ENCODE data around the gene CFAP410. TPM values are rescaled to one million over a fixed set of nuclear protein-coding genes. Genes with fewer than 3 reads are reported as not detected.

Gene CFAP410
- total and polyA plus RNA-seq, 2 of the 4 experiments (the other 2 are of a cell fraction) = 3.8 to 10.3 TPM

DNA sequence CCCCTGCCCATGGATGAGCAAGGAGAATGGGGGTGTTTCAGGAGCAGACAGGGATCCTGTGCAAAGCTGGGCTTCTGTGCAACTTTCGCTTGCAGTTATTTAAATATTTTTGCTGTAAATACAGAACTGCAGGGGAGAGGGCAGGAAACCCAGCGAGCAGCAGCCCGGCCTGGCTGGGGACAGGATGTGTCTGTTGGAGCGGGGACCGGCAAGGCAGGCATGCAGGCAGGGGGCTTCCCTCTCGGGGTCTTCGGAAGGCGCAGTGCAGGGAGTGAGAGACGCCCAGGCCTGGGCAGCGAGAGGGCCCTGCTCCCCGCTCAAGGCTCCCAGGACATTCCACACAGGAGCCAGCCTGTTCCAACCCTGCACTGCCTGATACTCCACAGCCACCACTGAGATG lies 55.2 kb downstream of the CFAP410 start:
- no TSS peak for BruUV-seq (replicated peaks)
- no peaks in the 10 kb centered on the region for H3K9me3 ChIP-seq (ENCODE audit: control insufficient read depth, insufficient read depth, low read length)
- H2AK5ac ChIP-seq (ENCODE audit: low read depth, low read length) = no peak overlapping the region
- H3K27ac ChIP-seq (ENCODE audit: insufficient read depth, low read length) = no peak overlapping the region
- no peak overlapping the region for H3K9ac ChIP-seq (ENCODE audit: low read depth, low read length)
- peaks cover 36% of the 10 kb centered on the region for H3K27me3 ChIP-seq (ENCODE audit: control insufficient read depth, insufficient read depth, low read length)
- no peak overlapping the region for H4K91ac ChIP-seq (ENCODE audit: insufficient read depth, low read depth, low read length)
- POLR2A ChIA-PET (ENCODE audit: unreplicated experiment) = no interaction called here
- 50% methylated on average over 4 of the region's 11 CpGs; no CpG with 5 or more reads in 1 of the 2 experiments for WGBS, 2 experiments (ENCODE audit: extremely low coverage in 2 of 2, insufficient read length in 1 of 2)
- CTCF ChIA-PET = no interaction called here
- H4K20me1 ChIP-seq (ENCODE audit: insufficient read depth, low read length) = no peaks in the 10 kb centered on the region
- H3K23ac ChIP-seq (ENCODE audit: low read depth, low read length) = no peak overlapping the region
- no peaks in the 10 kb centered on the region for H3K79me1 ChIP-seq (ENCODE audit: low read depth in 1 of 2, low read length in 2 of 2)
- H3K4me2 ChIP-seq (ENCODE audit: low read depth, low read length) = no peak overlapping the region
- H3K36me3 ChIP-seq (ENCODE audit: control insufficient read depth, insufficient read depth, low read length) = no peaks in the 10 kb centered on the region
- no peak overlapping the region for H2BK5ac ChIP-seq (ENCODE audit: low read depth, low read length, poor library complexity, severe bottlenecking)
- ATAC-seq (ENCODE audit: low read depth) (no peak), DNase-seq (no peak)
- H3K9me1 ChIP-seq (ENCODE audit: insufficient read depth, low read length) = no peaks in the 10 kb centered on the region
- H2AFZ ChIP-seq (replicated peaks; ENCODE audit: low read length, poor library complexity) = no peak overlapping the region
- no peak overlapping the region for H3K18ac ChIP-seq (ENCODE audit: low read depth, low read length)
- no peak overlapping the region for H3K14ac ChIP-seq (replicated peaks; ENCODE audit: low read depth, low read length)
- no peak overlapping the region for H2BK120ac ChIP-seq (ENCODE audit: low read depth, low read length)
- H3K56ac ChIP-seq (ENCODE audit: extremely low read depth, insufficient read depth, low read length) = no peak overlapping the region
- no peak overlapping the region for H2BK20ac ChIP-seq (ENCODE audit: low read depth, low read length)
- peaks cover 4% of the 10 kb centered on the region; the same call in 1 of the 2 replicates for H3K4me1 ChIP-seq (ENCODE audit: control insufficient read depth, insufficient read depth, low read length)
- dilution Hi-C loops (cut with HindIII; ENCODE audit: low sequenced_read_pairs, unreplicated experiment) = no loop called here
- intact Hi-C loops (cut with micrococcal nuclease) = no loop called here
- H4K5ac ChIP-seq (ENCODE audit: low read depth, low read length) = no peak overlapping the region
- TF ChIP-seq, protein P1, sequence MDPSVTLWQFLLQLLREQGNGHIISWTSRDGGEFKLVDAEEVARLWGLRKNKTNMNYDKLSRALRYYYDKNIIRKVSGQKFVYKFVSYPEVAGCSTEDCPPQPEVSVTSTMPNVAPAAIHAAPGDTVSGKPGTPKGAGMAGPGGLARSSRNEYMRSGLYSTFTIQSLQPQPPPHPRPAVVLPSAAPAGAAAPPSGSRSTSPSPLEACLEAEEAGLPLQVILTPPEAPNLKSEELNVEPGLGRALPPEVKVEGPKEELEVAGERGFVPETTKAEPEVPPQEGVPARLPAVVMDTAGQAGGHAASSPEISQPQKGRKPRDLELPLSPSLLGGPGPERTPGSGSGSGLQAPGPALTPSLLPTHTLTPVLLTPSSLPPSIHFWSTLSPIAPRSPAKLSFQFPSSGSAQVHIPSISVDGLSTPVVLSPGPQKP (IDR thresholded peaks at IDR 0.05; ENCODE audit: borderline replicate concordance, low read depth, low read length) = no peak
- TF ChIP-seq RFX5 (IDR thresholded peaks at IDR 0.05; ENCODE audit: low read depth, low read length) = no peak
- no peak for TF ChIP-seq RAD21 (IDR thresholded peaks at IDR 0.05; ENCODE audit: low read length)
- TF ChIP-seq MXI1 (IDR thresholded peaks at IDR 0.05; ENCODE audit: borderline replicate concordance, low read depth, low read length) = no peak
- no peak for TF ChIP-seq MAZ (IDR thresholded peaks at IDR 0.05; ENCODE audit: borderline replicate concordance, low read depth, low read length)
- TF ChIP-seq NFE2L2 (IDR thresholded peaks at IDR 0.05; ENCODE audit: low read depth, low read length) = no peak
- no peak for TF ChIP-seq RCOR1 (IDR thresholded peaks at IDR 0.05; ENCODE audit: insufficient replicate concordance, low read length)
- TF ChIP-seq POLR2A (IDR thresholded peaks at IDR 0.05; ENCODE audit: low read depth, low read length) = no peak
- TF ChIP-seq BHLHE40 (IDR thresholded peaks at IDR 0.05; ENCODE audit: low read depth, low read length) = no peak
- TF ChIP-seq, protein P2, sequence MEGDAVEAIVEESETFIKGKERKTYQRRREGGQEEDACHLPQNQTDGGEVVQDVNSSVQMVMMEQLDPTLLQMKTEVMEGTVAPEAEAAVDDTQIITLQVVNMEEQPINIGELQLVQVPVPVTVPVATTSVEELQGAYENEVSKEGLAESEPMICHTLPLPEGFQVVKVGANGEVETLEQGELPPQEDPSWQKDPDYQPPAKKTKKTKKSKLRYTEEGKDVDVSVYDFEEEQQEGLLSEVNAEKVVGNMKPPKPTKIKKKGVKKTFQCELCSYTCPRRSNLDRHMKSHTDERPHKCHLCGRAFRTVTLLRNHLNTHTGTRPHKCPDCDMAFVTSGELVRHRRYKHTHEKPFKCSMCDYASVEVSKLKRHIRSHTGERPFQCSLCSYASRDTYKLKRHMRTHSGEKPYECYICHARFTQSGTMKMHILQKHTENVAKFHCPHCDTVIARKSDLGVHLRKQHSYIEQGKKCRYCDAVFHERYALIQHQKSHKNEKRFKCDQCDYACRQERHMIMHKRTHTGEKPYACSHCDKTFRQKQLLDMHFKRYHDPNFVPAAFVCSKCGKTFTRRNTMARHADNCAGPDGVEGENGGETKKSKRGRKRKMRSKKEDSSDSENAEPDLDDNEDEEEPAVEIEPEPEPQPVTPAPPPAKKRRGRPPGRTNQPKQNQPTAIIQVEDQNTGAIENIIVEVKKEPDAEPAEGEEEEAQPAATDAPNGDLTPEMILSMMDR (conservative IDR thresholded peaks at IDR 0.05; ENCODE audit: low read depth, low read length) = no peak
- TF ChIP-seq, protein P3, sequence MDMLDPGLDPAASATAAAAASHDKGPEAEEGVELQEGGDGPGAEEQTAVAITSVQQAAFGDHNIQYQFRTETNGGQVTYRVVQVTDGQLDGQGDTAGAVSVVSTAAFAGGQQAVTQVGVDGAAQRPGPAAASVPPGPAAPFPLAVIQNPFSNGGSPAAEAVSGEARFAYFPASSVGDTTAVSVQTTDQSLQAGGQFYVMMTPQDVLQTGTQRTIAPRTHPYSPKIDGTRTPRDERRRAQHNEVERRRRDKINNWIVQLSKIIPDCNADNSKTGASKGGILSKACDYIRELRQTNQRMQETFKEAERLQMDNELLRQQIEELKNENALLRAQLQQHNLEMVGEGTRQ (IDR thresholded peaks at IDR 0.05; ENCODE audit: low read depth, low read length) = no peak
- no peak for TF ChIP-seq FOS (IDR thresholded peaks at IDR 0.05; ENCODE audit: low read depth, low read length)
- no peak for TF ChIP-seq SMC3 (IDR thresholded peaks at IDR 0.05; ENCODE audit: low read depth, low read length)
- no peak for TF ChIP-seq CEBPB (IDR thresholded peaks at IDR 0.05; ENCODE audit: low read depth, low read length)
- no peak for TF ChIP-seq MAFK (IDR thresholded peaks at IDR 0.05; ENCODE audit: low read depth, low read length)
- no peak overlapping the region for H4K8ac ChIP-seq (ENCODE audit: low read depth in 2 of 2, low read length in 2 of 2)
- no peak overlapping the region for H2BK15ac ChIP-seq (ENCODE audit: low read depth, low read length)
- no peak overlapping the region for H3K4ac ChIP-seq (ENCODE audit: low read depth, low read length)
- in situ Hi-C loops (cut with MboI; ENCODE audit: low sequenced_read_pairs) = no loop called here
- H3K4me3 ChIP-seq (ENCODE audit: insufficient read depth, low read depth, low read length) = no peak overlapping the region
- no peak overlapping the region for H2AK9ac ChIP-seq (replicated peaks; ENCODE audit: low read depth, low read length, poor library complexity)
